Erythroblast (primary cell): ENCODE results near the gene CNOT6.

ENCODE experiments used
- DNase-seq, 2 experiments: peaks; one replicate each; lab custom pipeline; 2025; lab: John Stamatoyannopoulos, UW
- GATA1 ChIP-seq: IDR thresholded peaks from 2 replicates; pipeline ENCODE4 v1.6.1; 2011; ENCODE audit warnings: low read depth, mild to moderate bottlenecking, control low read depth, low read length, moderate library complexity
- POLR2A ChIP-seq: IDR thresholded peaks from 2 replicates; pipeline ENCODE4 v1.6.1; 2011; ENCODE audit warnings: mild to moderate bottlenecking, low read length

CNOT6 gene

DNA sequence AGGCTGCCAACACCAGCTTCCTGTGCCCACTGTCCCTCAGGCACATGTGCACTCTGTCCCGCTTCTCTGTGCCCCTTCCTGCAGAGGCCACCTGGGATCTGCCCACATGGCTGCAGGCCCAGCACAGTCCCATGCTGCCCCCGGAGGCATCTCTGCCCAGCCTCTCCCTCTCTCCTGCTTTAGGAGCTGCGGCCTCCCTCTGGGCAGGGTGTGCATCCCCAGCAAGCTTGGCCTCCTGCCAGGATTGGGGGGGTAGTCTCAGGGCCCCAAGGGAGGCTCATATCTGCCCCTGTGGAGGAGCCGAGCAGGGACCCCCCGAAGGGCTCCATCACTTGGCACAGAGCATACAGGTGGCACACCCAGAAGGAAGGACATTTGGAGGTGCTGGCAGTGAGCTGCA, 130.4 kb downstream of the CNOT6 start:
- TF ChIP-seq POLR2A = no peak
- TF ChIP-seq GATA1 = no peak
- DNase-seq = no peak

- no peak for TF ChIP-seq POLR2A
- TF ChIP-seq GATA1 = no peak
- DNase-seq = no peak
Observed at GRCh38 chr5:180625125-180625790, 131.1 kb downstream of the CNOT6 start.

- no peak for DNase-seq
- TF ChIP-seq POLR2A (no peak), GATA1 (no peak)
Observed at GRCh38 chr5:180625791-180626660, 131.8 kb downstream of the CNOT6 start.

GRCh38 chr5:180626661-180627385, 132.6 kb downstream of the CNOT6 start:
- no peak for TF ChIP-seq POLR2A
- DNase-seq = no peak

- no peak for DNase-seq
- no peak for TF ChIP-seq POLR2A
- TF ChIP-seq GATA1 = no peak
Observed at GRCh38 chr5:180627386-180628120, 133.4 kb downstream of the CNOT6 start.
